SK-N-SH treated with all-trans-retinoic acid at 6 μM for 48 hours (cell line): ENCODE results near the gene GPER1.

Experiments
- ATAC-seq: fragments of 200-7000 bp; cut with Tn5 transposase; 3 replicates; pipeline ENCODE4 v1.9.1; 2020; ENCODE audit warnings: mild to moderate bottlenecking, moderate library complexity
- ARNTL ChIP-seq: fragments of 450-650 bp; formaldehyde crosslinking; IDR thresholded peaks from 2 replicates; pipeline ENCODE4 v1.5.0; 2020; ENCODE audit warnings: low read depth, mild to moderate bottlenecking, moderate library complexity, borderline replicate concordance
- BACH2 ChIP-seq: fragments of 250-450 bp; sonication (Bioruptor Pico); IDR thresholded peaks from 2 replicates; pipeline ENCODE4 v1.9.0; 2021; ENCODE audit warnings: mild to moderate bottlenecking, borderline replicate concordance
- CSDC2 ChIP-seq: fragments of 250-450 bp; sonication (Bioruptor Pico); IDR thresholded peaks from 2 replicates; pipeline ENCODE4 v1.5.0; 2020; ENCODE audit warnings: mild to moderate bottlenecking, moderate library complexity
- CSRNP3 ChIP-seq: fragments of 250-450 bp; sonication (Bioruptor Pico); IDR thresholded peaks from 2 replicates; pipeline ENCODE4 v1.5.1; 2021; ENCODE audit warnings: mild to moderate bottlenecking, moderate library complexity
- ESRRG ChIP-seq: fragments of 250-450 bp; sonication (Bioruptor Pico); IDR thresholded peaks from 2 replicates; pipeline ENCODE4 v1.6.1; 2021; ENCODE audit warnings: mild to moderate bottlenecking
- GLIS3 ChIP-seq: fragments of 250-450 bp; sonication (Bioruptor Pico); IDR thresholded peaks from 2 replicates; pipeline ENCODE4 v1.5.0; 2020; ENCODE audit warnings: mild to moderate bottlenecking, moderate library complexity
- ISL1 ChIP-seq: fragments of 250-450 bp; sonication (Bioruptor Pico); IDR thresholded peaks from 2 replicates; pipeline ENCODE4 v2.1.2; 2022; ENCODE audit warnings: mild to moderate bottlenecking, moderate library complexity
- OSR1 ChIP-seq: fragments of 250-450 bp; sonication (Bioruptor Pico); IDR thresholded peaks from 2 replicates; pipeline ENCODE4 v1.8.0; 2022; ENCODE audit warnings: moderate library complexity, mild to moderate bottlenecking, inconsistent platforms
- PATZ1 ChIP-seq: fragments of 250-450 bp; sonication (Bioruptor Pico); IDR thresholded peaks from 2 replicates; pipeline ENCODE4 v1.8.0; 2020; ENCODE audit warnings: mild to moderate bottlenecking, moderate library complexity, borderline replicate concordance
- POU6F1 ChIP-seq: fragments of 250-450 bp; sonication (Bioruptor Pico); IDR thresholded peaks from 2 replicates; pipeline ENCODE4 v1.8.0; 2021; ENCODE audit warnings: low read depth, mild to moderate bottlenecking, moderate library complexity, borderline replicate concordance
- PPARA ChIP-seq: fragments of 250-450 bp; sonication (Bioruptor Pico); IDR thresholded peaks from 2 replicates; pipeline ENCODE4 v1.5.0; 2020; ENCODE audit warnings: mild to moderate bottlenecking, borderline replicate concordance
- RARB ChIP-seq: fragments of 250-450 bp; sonication (Bioruptor Pico); IDR thresholded peaks from 2 replicates; pipeline ENCODE4 v1.8.0; 2021; ENCODE audit warnings: mild to moderate bottlenecking, moderate library complexity
- SNAI2 ChIP-seq: fragments of 250-450 bp; sonication (Bioruptor Pico); IDR thresholded peaks from 2 replicates; pipeline ENCODE4 v1.5.0; 2020; ENCODE audit warnings: mild to moderate bottlenecking, moderate library complexity
- TCF4 ChIP-seq: fragments of 250-450 bp; sonication (Bioruptor Pico); IDR thresholded peaks from 2 replicates; pipeline ENCODE4 v1.8.0; 2021; ENCODE audit warnings: mild to moderate bottlenecking, moderate library complexity, borderline replicate concordance
- TOX ChIP-seq: fragments of 250-450 bp; sonication (Bioruptor Pico); IDR thresholded peaks from 2 replicates; pipeline ENCODE4 v1.8.0; 2021; ENCODE audit warnings: mild to moderate bottlenecking, moderate library complexity, borderline replicate concordance
- ZC3H10 ChIP-seq: fragments of 250-450 bp; sonication (Bioruptor Pico); IDR thresholded peaks from 2 replicates; pipeline ENCODE4 v1.5.1; 2021; ENCODE audit warnings: mild to moderate bottlenecking, moderate library complexity
- ZFP3 ChIP-seq: fragments of 250-450 bp; sonication (Bioruptor Pico); IDR thresholded peaks from 2 replicates; pipeline ENCODE4 v1.5.0; 2020; ENCODE audit warnings: mild to moderate bottlenecking, moderate library complexity
- ZFP30 ChIP-seq: fragments of 450-650 bp; formaldehyde crosslinking; IDR thresholded peaks from 2 replicates; pipeline ENCODE4 v1.5.0; 2022; ENCODE audit warnings: mild to moderate bottlenecking, moderate library complexity
- ZNF565 ChIP-seq: fragments of 450-650 bp; formaldehyde crosslinking; conservative IDR thresholded peaks from 2 replicates; pipeline ENCODE4 v1.5.0; 2020; ENCODE audit warnings: low read depth, mild to moderate bottlenecking, moderate library complexity
- ZNF70 ChIP-seq: fragments of 450-650 bp; formaldehyde crosslinking; IDR thresholded peaks from 2 replicates; pipeline ENCODE4 v1.5.0; 2020; ENCODE audit warnings: mild to moderate bottlenecking, moderate library complexity
- ZNF8 ChIP-seq: fragments of 450-650 bp; formaldehyde crosslinking; IDR thresholded peaks from 2 replicates; pipeline ENCODE4 v1.5.0; 2020; ENCODE audit warnings: mild to moderate bottlenecking, moderate library complexity
- TF ChIP-seq, protein P1 (sequence below): fragments of 250-450 bp; sonication (Bioruptor Pico); IDR thresholded peaks from 2 replicates; pipeline ENCODE4 v1.5.1; 2020; ENCODE audit warnings: low read depth, mild to moderate bottlenecking, moderate library complexity
- TF ChIP-seq, protein P2 (sequence below): fragments of 250-450 bp; sonication (Bioruptor Pico); IDR thresholded peaks from 2 replicates; pipeline ENCODE4 v1.5.0; 2020; ENCODE audit warnings: mild to moderate bottlenecking, moderate library complexity

Gene GPER1

DNA sequence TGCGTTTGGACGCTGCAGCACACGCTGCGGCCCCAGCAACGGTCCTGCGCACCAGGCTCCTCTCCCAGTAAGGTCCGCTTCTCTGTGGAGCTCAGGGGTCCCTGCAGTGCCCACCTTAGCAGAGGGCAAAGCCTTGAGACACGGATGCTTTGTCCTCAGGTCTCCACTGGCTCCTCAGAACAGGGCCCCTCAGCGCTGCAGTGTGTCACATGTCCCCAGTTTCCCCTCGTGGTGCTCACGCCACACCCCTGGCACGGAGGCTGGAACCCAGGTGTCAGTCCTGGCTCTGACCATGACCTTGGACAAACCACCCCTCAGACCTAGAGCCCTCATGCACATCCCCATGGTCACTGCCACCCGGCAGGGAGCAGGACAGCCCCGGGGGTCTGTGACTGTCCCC, 19.9 kb upstream of the GPER1 start:
- no peak for ATAC-seq
- TF ChIP-seq PATZ1 (CRISPR knock-in tag) (no peak), BACH2 (CRISPR knock-in tag) (no peak), SNAI2 (CRISPR knock-in tag) (no peak), GLIS3 (no peak), ARNTL (CRISPR knock-in tag) (no peak), ZC3H10 (CRISPR knock-in tag) (no peak), ZFP3 (CRISPR knock-in tag) (no peak), ZNF8 (no peak), ZFP30 (no peak), CSRNP3 (CRISPR knock-in tag) (no peak), CSDC2 (CRISPR knock-in tag) (no peak), TOX (CRISPR knock-in tag) (no peak)
- TF ChIP-seq, protein P1, sequence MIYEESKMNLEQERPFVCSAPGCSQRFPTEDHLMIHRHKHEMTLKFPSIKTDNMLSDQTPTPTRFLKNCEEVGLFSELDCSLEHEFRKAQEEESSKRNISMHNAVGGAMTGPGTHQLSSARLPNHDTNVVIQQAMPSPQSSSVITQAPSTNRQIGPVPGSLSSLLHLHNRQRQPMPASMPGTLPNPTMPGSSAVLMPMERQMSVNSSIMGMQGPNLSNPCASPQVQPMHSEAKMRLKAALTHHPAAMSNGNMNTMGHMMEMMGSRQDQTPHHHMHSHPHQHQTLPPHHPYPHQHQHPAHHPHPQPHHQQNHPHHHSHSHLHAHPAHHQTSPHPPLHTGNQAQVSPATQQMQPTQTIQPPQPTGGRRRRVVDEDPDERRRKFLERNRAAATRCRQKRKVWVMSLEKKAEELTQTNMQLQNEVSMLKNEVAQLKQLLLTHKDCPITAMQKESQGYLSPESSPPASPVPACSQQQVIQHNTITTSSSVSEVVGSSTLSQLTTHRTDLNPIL (CRISPR knock-in tag) = no peak

- TF ChIP-seq ESRRG (CRISPR knock-in tag) (no peak), ZNF70 (CRISPR knock-in tag) (no peak), ZFP30 (no peak), ZC3H10 (CRISPR knock-in tag) (no peak)
- TF ChIP-seq, protein P1 (CRISPR knock-in tag) = no peak
- TF ChIP-seq, all 23 proteins: peak for 0
- no peak for ATAC-seq
Observed at GRCh38 chr7:1068619-1069018, 19.3 kb upstream of the GPER1 start.

DNA sequence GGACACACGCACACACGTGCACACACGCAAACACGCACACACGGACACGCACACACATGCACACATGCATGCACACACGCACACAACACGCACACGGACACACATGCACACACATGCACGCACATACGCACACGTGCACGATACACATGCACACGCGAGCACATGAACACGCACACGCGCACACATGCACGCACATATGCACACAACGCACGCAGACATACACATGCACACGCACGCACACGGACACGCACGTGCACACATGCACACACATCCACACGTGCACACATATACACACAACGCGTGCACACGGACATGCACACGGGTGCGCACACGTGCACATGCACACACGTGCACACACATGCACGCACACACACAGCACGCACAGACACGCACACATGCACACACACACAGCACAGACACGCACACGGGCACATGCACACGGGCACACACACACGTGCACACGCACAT, 17.3 kb upstream of the GPER1 start:
- no peak for ATAC-seq
- TF ChIP-seq PPARA (CRISPR knock-in tag) (no peak), ESRRG (CRISPR knock-in tag) (no peak), RARB (no peak)

- no peak for ATAC-seq
- TF ChIP-seq ZNF70 (CRISPR knock-in tag) (no peak), GLIS3 (no peak), CSDC2 (CRISPR knock-in tag) (no peak), PATZ1 (CRISPR knock-in tag) (no peak), ZNF8 (no peak), ZNF565 (CRISPR knock-in tag) (no peak), ZC3H10 (CRISPR knock-in tag) (no peak), PPARA (CRISPR knock-in tag) (no peak), OSR1 (CRISPR knock-in tag) (no peak), ARNTL (CRISPR knock-in tag) (no peak), ZFP3 (CRISPR knock-in tag) (no peak), POU6F1 (CRISPR knock-in tag) (no peak), ISL1 (no peak), TOX (CRISPR knock-in tag) (no peak), SNAI2 (CRISPR knock-in tag) (no peak), BACH2 (CRISPR knock-in tag) (no peak), TCF4 (CRISPR knock-in tag) (no peak), ZFP30 (no peak)
- TF ChIP-seq, protein P2, sequence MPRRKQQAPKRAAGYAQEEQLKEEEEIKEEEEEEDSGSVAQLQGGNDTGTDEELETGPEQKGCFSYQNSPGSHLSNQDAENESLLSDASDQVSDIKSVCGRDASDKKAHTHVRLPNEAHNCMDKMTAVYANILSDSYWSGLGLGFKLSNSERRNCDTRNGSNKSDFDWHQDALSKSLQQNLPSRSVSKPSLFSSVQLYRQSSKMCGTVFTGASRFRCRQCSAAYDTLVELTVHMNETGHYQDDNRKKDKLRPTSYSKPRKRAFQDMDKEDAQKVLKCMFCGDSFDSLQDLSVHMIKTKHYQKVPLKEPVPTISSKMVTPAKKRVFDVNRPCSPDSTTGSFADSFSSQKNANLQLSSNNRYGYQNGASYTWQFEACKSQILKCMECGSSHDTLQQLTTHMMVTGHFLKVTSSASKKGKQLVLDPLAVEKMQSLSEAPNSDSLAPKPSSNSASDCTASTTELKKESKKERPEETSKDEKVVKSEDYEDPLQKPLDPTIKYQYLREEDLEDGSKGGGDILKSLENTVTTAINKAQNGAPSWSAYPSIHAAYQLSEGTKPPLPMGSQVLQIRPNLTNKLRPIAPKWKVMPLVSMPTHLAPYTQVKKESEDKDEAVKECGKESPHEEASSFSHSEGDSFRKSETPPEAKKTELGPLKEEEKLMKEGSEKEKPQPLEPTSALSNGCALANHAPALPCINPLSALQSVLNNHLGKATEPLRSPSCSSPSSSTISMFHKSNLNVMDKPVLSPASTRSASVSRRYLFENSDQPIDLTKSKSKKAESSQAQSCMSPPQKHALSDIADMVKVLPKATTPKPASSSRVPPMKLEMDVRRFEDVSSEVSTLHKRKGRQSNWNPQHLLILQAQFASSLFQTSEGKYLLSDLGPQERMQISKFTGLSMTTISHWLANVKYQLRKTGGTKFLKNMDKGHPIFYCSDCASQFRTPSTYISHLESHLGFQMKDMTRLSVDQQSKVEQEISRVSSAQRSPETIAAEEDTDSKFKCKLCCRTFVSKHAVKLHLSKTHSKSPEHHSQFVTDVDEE (CRISPR knock-in tag) = no peak
Observed at GRCh38 chr7:1071731-1072254, 16.1 kb upstream of the GPER1 start.
